OCI-LY7 (cell line): ENCODE results near the gene AURKB.

ENCODE experiments used
- CTCF ChIP-seq: fragments of 200-600 bp; sonication (generic); conservative IDR thresholded peaks from 2 replicates; pipeline ENCODE4 v1.5.1; 2014; ENCODE audit warnings: mild to moderate bottlenecking, antibody characterized with exemption, low read length, moderate library complexity, mixed read lengths
- EZH2phosphoT487 ChIP-seq: fragments of 200-600 bp; sonication (generic); IDR thresholded peaks from 2 replicates; pipeline ENCODE4 v1.6.1; 2018; ENCODE audit warnings: low read depth, borderline replicate concordance, mild to moderate bottlenecking, mixed run types, antibody characterized with exemption, low read length, moderate library complexity, mixed read lengths

GRCh38 chr17:8237886-8238285 lies 27.5 kb upstream of the AURKB start:
- no peak for TF ChIP-seq CTCF
- no peak for TF ChIP-seq EZH2phosphoT487
